Stimulated activated CD4-positive, alpha-beta T cell treated with anti-CD3 and anti-CD28 coated beads, Interleukin-4, amount 100 ng/mL, for 4 hours (primary cell): Measurements from ENCODE around the gene MFSD12.

Source experiments
- DNase-seq, 2 experiments: peaks; one replicate each; pipeline ENCODE4 v3.0.0-alpha.2; 2020

MFSD12 gene

GRCh38 chr19:3505598-3506383, 51.6 kb downstream of the MFSD12 start, which contains the start of gene FZR1:
TSS of gene FZR1 (plus strand) at chr19:3506311. CDS start at chr19:3522990, 16,679 bp downstream.
- DNase-seq, result peak; percentile 99

GRCh38 chr19:3504735-3505134, 52.7 kb downstream of the MFSD12 start:
- DNase-seq, result no peak

- DNase-seq, result no peak
These were observed 54.3 kb downstream of the MFSD12 start for GRCh38 chr19:3503036-3503572.

GRCh38 chr19:3501780-3502179, 55.6 kb downstream of the MFSD12 start:
- no peak for DNase-seq

GRCh38 chr19:3500429-3501101, 56.8 kb downstream of the MFSD12 start, which contains the start of gene DOHH:
TSS of gene DOHH (minus strand) at chr19:3500674. CDS start at chr19:3496814, 3,860 bp downstream.
- peak; percentile 92 to 96 for DNase-seq

- DNase-seq, result no peak
These were observed 57.5 kb downstream of the MFSD12 start for GRCh38 chr19:3499738-3500428.

GRCh38 chr19:3497757-3498520, 59.4 kb downstream of the MFSD12 start:
- DNase-seq, result no peak

- no peak for DNase-seq
These were observed 60.8 kb downstream of the MFSD12 start for GRCh38 chr19:3496392-3497273.

- peak; percentile 51 to 73 for DNase-seq
These were observed 62.8 kb downstream of the MFSD12 start for GRCh38 chr19:3494559-3494958.
